B cell (primary cell): ENCODE measurements around the gene FBP1. TPM values are rescaled to one million over a fixed set of nuclear protein-coding genes. Genes with fewer than 3 reads are reported as not detected.

Experiments
- ATAC-seq: fragments of 200-7000 bp; cut with Tn5 transposase; one replicate; pipeline ENCODE4 v1.10.0; 2021; ENCODE audit warnings: low read depth, mild to moderate bottlenecking, moderate number of reproducible peaks, moderate library complexity
- CTCF ChIA-PET: fragments of 350-600 bp; sonication (Branson Sonifier 250); formaldehyde crosslinking; loops from one replicate; lab custom pipeline; 2021; ENCODE audit warnings: antibody characterized with exemption, inconsistent platforms; lab: Charles Lee
- POLR2A ChIA-PET: fragments of 350-600 bp; sonication (Branson Sonifier 250); formaldehyde crosslinking; loops from one replicate; lab custom pipeline; 2021; ENCODE audit warnings: antibody characterized with exemption; lab: Charles Lee
- DNase-seq: peaks from one replicate; pipeline ENCODE4 v3.0.0; 2013
- H2AFZ ChIP-seq: 2 replicates; pipeline ENCODE4 v1.6.1; 2012; ENCODE audit warnings: mild to moderate bottlenecking, low read depth, low read length; ENCODE audit not compliant: insufficient read depth, poor library complexity, severe bottlenecking
- H3K27ac ChIP-seq, 2 donors: 1 replicate in 1 of 2; 2 replicates in 1 of 2; pipeline ENCODE4 v1.5.1; 2012 to 2013; ENCODE audit warnings: low read length in 2 of 2, mild to moderate bottlenecking in 2 of 2, moderate library complexity in 1 of 2
- H3K27me3 ChIP-seq, 4 experiments: fragments of 200-600 bp in 1 of 4; sonication (generic) in 1 of 4; replicated peaks in 1 of 4; 1 replicate in 2 of 4; 2 replicates in 2 of 4; pipeline versions ENCODE4 v1.6.1 to v1.7.0; 2013 to 2016; ENCODE audit warnings: low read length in 3 of 4, mild to moderate bottlenecking in 2 of 4, mixed read lengths in 1 of 4, moderate library complexity in 1 of 4; ENCODE audit not compliant: insufficient read depth in 4 of 4, control insufficient read depth in 3 of 4; ENCODE audit errors: control extremely low read depth in 1 of 4
- H3K36me3 ChIP-seq, 2 experiments: replicated peaks in 1 of 2; 1 replicate in 1 of 2; 2 replicates in 1 of 2; pipeline versions ENCODE4 v1.6.1 to v1.7.1; 2013; ENCODE audit warnings: low read length in 1 of 2; ENCODE audit not compliant: insufficient read depth in 2 of 2, control insufficient read depth in 1 of 2; ENCODE audit errors: control extremely low read depth in 1 of 2, extremely low read depth in 1 of 2
- H3K4me1 ChIP-seq, 2 donors: fragments of 200-600 bp in 1 of 2; sonication (generic) in 1 of 2; 1 replicate in 1 of 2; 2 replicates in 1 of 2; pipeline versions ENCODE4 v1.5.1 to v1.6.1; 2013 to 2017; ENCODE audit warnings: low read length in 2 of 2; ENCODE audit not compliant: control insufficient read depth in 2 of 2, insufficient read depth in 2 of 2
- H3K4me2 ChIP-seq: replicated peaks from 2 replicates; pipeline ENCODE3; 2012; ENCODE audit warnings: mild to moderate bottlenecking, low read depth, low read length; ENCODE audit not compliant: poor library complexity, severe bottlenecking
- H3K4me3 ChIP-seq, 5 experiments: fragments of 200-600 bp in 1 of 5; sonication (generic) in 1 of 5; 1 replicate in 3 of 5; 2 replicates in 2 of 5; pipeline versions ENCODE4 v1.5.1 to v1.7.0; 2011 to 2016; ENCODE audit warnings: low read length in 4 of 5, mild to moderate bottlenecking in 4 of 5, low read depth in 2 of 5, control low read depth in 1 of 5, moderate library complexity in 1 of 5; ENCODE audit not compliant: insufficient read depth in 1 of 5; ENCODE audit errors: control extremely low read depth in 1 of 5, extremely low read depth in 1 of 5
- H3K79me2 ChIP-seq: fragments of 200-600 bp; sonication (generic); one replicate; pipeline ENCODE4 v1.6.0; 2016; ENCODE audit warnings: low read length; ENCODE audit not compliant: control insufficient read depth, insufficient read depth
- H3K9ac ChIP-seq: fragments of 200-600 bp; sonication (generic); 2 replicates; pipeline ENCODE4 v1.6.1; 2017; ENCODE audit warnings: mild to moderate bottlenecking, low read length, moderate library complexity
- H3K9me3 ChIP-seq, 3 donors: one replicate each; pipeline versions ENCODE4 v1.6.1 to v1.7.1; 2013; ENCODE audit warnings: low read length in 2 of 3; ENCODE audit not compliant: control insufficient read depth in 2 of 3, insufficient read depth in 1 of 3; ENCODE audit errors: control extremely low read depth in 1 of 3
- H4K20me1 ChIP-seq: 2 replicates; pipeline ENCODE4 v1.6.0; 2012; ENCODE audit warnings: mild to moderate bottlenecking, low read length; ENCODE audit not compliant: insufficient read depth, control insufficient read depth, poor library complexity, severe bottlenecking
- H3K27ac Mint-ChIP-seq: one replicate; pipeline ENCODE4 v1.8.0; 2021; ENCODE audit warnings: mixed read lengths
- H3K27me3 Mint-ChIP-seq: one replicate; pipeline ENCODE4 v1.8.0; 2021; ENCODE audit warnings: mixed read lengths
- H3K4me1 Mint-ChIP-seq: one replicate; pipeline ENCODE4 v1.8.0; 2021; ENCODE audit warnings: mixed read lengths
- H3K4me3 Mint-ChIP-seq: one replicate; pipeline ENCODE4 v1.8.0; 2021; ENCODE audit warnings: mixed read lengths
- H3K9me3 Mint-ChIP-seq: one replicate; pipeline ENCODE4 v1.8.0; 2022; ENCODE audit warnings: mixed read lengths; ENCODE audit not compliant: insufficient read depth
- EZH2 ChIP-seq: IDR thresholded peaks from 2 replicates; pipeline ENCODE4 v1.6.1; 2012; ENCODE audit warnings: borderline replicate concordance, low read depth, mild to moderate bottlenecking, moderate library complexity, low read length; ENCODE audit not compliant: insufficient read depth, poor library complexity, severe bottlenecking
- WGBS: methylation state at CpG from one replicate; pipeline ENCODE4 v1.1.5; 2013; ENCODE audit warnings: missing lambda C conversion rate; ENCODE audit not compliant: insufficient coverage; 5-methylcytosine and 5-hydroxymethylcytosine counted together
- intact Hi-C: fragments of 100-400 bp; cut with micrococcal nuclease; formaldehyde crosslinking; loops from one replicate; pipeline ENCODE4 v1.10.0; 2022
- polyA plus RNA-seq: library from polyadenylated mRNA; depleted of rRNA; stranded (reverse); fragments of >200 nt; gene quantifications from 2 replicates; pipeline ENCODE4 v1.2.3, GENCODE V29; 2012
- total RNA-seq, 2 donors: library from RNA; stranded (reverse); fragments of 120-200 nt in 1 of 2; gene quantifications; 1 replicate in 1 of 2; 2 replicates in 1 of 2; pipeline versions ENCODE4 v1.2.3 to v1.2.4, GENCODE V29; 2013 to 2022
- TF ChIP-seq, protein P1 (sequence below): fragments of 200-600 bp; IDR thresholded peaks from one replicate; pipeline ENCODE4 v1.8.0; 2022; ENCODE audit warnings: antibody characterized with exemption, mild to moderate bottlenecking

FBP1 gene
- total and polyA plus RNA-seq, 2 donors (not counting 1 experiment from before 2014, with no cell fraction given), result 2.8 TPM

DNA sequence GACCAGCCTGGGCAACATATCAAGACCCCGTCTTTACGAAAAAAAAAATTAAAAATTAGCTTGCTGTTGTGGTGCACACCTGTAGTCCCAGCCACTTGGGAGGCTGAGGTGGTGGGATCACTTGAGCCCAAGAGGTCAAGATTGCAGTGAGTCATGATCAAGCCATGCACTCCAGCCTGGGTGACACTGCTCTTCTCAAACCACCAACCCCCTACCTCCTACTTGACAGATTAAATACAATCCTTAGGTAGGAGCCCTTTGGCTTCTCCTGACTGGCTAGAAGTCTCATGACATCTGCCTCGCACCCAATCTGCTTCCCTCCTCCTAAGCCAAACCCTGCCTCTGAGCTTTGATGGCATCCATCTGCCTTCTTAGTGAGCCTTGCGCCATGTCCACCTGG lies 11.6 kb upstream of the FBP1 start:
- peaks cover 7 to 8% of the 10 kb centered on the region in 2 donors for H3K4me1 ChIP-seq

DNA sequence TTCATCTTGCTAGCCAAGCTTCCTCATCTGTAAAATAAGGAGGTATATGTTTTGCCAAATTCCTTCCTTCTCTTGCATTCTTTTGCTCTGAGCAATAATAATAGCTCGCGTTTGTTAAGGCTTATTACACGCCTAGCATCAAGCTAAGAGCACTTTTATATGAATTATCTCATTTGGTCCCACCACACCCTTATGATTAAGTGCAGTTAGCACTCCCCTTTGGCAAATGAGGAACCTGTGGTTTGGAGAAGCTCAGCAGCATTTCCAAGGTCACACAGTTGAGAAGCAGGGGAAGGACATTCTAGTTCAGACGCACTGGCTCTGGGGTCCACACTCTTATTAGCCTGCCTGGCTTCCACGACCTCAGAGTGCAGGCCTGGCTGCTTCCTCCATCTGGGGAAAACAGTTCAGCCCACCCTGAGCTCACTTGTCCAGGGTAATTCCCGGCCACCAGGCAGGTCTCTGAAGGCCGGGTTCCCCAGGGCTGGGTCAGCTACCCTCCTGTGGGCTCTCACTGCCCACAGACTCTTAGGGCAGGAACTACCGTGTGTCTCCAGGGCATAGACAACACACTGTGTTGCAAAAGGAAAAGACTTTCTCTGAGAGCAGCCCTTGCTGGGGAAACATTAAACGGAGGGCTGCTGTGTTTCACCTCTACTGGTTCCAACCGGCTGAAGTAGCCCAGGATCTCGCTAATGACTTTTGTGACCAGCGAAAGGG lies 9.9 kb upstream of the FBP1 start:
- H3K79me2 ChIP-seq, result no peaks in the 10 kb centered on the region
- WGBS, result 72% methylated on average over 9 of the region's 12 CpGs
- H3K36me3 ChIP-seq, result no peaks in the 10 kb centered on the region
- peaks cover 10% of the 10 kb centered on the region for H3K27me3 Mint-ChIP-seq
- H3K27me3 ChIP-seq, result no peaks in the 10 kb centered on the region
- H3K4me3 Mint-ChIP-seq, result no peak overlapping the region
- no peak overlapping the region for H3K4me2 ChIP-seq
- ATAC-seq, result no peak
- no peaks in the 10 kb centered on the region for H3K4me1 ChIP-seq
- H3K4me1 Mint-ChIP-seq, result no peaks in the 10 kb centered on the region
- POLR2A ChIA-PET, result interaction anchor here (0.6 kb wide), 1 partner anchor 500 kb away, joined by 4 read pairs; no protein-coding TSS in a partner anchor
- no peak overlapping the region for H3K9ac ChIP-seq
- no peaks in the 10 kb centered on the region for H3K9me3 Mint-ChIP-seq
- TF ChIP-seq EZH2, result no peak
- TF ChIP-seq, protein P1, sequence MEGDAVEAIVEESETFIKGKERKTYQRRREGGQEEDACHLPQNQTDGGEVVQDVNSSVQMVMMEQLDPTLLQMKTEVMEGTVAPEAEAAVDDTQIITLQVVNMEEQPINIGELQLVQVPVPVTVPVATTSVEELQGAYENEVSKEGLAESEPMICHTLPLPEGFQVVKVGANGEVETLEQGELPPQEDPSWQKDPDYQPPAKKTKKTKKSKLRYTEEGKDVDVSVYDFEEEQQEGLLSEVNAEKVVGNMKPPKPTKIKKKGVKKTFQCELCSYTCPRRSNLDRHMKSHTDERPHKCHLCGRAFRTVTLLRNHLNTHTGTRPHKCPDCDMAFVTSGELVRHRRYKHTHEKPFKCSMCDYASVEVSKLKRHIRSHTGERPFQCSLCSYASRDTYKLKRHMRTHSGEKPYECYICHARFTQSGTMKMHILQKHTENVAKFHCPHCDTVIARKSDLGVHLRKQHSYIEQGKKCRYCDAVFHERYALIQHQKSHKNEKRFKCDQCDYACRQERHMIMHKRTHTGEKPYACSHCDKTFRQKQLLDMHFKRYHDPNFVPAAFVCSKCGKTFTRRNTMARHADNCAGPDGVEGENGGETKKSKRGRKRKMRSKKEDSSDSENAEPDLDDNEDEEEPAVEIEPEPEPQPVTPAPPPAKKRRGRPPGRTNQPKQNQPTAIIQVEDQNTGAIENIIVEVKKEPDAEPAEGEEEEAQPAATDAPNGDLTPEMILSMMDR, result no peak
- intact Hi-C loops, result no loop called here
- CTCF ChIA-PET, result interaction anchor here (1.0 kb wide), 1 partner anchor 482 kb away, joined by 3 read pairs; no protein-coding TSS in a partner anchor
- no peak for DNase-seq
- no peaks in the 10 kb centered on the region for H3K9me3 ChIP-seq
- no peak overlapping the region for H3K27ac Mint-ChIP-seq
- no peak overlapping the region for H3K27ac ChIP-seq
- H4K20me1 ChIP-seq, result no peaks in the 10 kb centered on the region
- H3K4me3 ChIP-seq, result no peak overlapping the region
- H2AFZ ChIP-seq, result no peak overlapping the region

More for the DNA sequence above, 11.6 kb upstream of the FBP1 start:
- intact Hi-C loops, result no loop called here
- H3K27me3 Mint-ChIP-seq, result peaks cover 10% of the 10 kb centered on the region
- no peak for TF ChIP-seq EZH2
- TF ChIP-seq, protein P1, result no peak
- H3K27ac Mint-ChIP-seq, result no peak overlapping the region
- no peak overlapping the region for H3K4me3 Mint-ChIP-seq
- H3K79me2 ChIP-seq, result no peaks in the 10 kb centered on the region
- no peaks in the 10 kb centered on the region for H3K27me3 ChIP-seq
- H4K20me1 ChIP-seq, result no peaks in the 10 kb centered on the region
- no peaks in the 10 kb centered on the region for H3K36me3 ChIP-seq
- no peak overlapping the region for H2AFZ ChIP-seq
- no peaks in the 10 kb centered on the region for H3K9me3 ChIP-seq
- no peak overlapping the region for H3K27ac ChIP-seq
- H3K4me1 Mint-ChIP-seq, result peaks cover 7% of the 10 kb centered on the region
- no peaks in the 10 kb centered on the region for H3K9me3 Mint-ChIP-seq
- ATAC-seq, result no peak
- CTCF ChIA-PET, result no interaction called here
- H3K4me2 ChIP-seq, result no peak overlapping the region
- POLR2A ChIA-PET, result no interaction called here
- no peak overlapping the region for H3K4me3 ChIP-seq
- no peak overlapping the region for H3K9ac ChIP-seq
- no peak for DNase-seq
- WGBS, result 97% methylated on average over 2 of the region's 4 CpGs
